DMS 273 (cell line): Measurements from ENCODE around the gene TFF3.

Experiments
- DNase-seq: peaks from one replicate; lab custom pipeline; 2025; ENCODE audit not compliant: unreplicated experiment; lab: John Stamatoyannopoulos, UW

TFF3 gene

GRCh38 chr21:42291751-42292562 lies 23.3 kb downstream of the TFF3 start:
- DNase-seq: no peak

DNA sequence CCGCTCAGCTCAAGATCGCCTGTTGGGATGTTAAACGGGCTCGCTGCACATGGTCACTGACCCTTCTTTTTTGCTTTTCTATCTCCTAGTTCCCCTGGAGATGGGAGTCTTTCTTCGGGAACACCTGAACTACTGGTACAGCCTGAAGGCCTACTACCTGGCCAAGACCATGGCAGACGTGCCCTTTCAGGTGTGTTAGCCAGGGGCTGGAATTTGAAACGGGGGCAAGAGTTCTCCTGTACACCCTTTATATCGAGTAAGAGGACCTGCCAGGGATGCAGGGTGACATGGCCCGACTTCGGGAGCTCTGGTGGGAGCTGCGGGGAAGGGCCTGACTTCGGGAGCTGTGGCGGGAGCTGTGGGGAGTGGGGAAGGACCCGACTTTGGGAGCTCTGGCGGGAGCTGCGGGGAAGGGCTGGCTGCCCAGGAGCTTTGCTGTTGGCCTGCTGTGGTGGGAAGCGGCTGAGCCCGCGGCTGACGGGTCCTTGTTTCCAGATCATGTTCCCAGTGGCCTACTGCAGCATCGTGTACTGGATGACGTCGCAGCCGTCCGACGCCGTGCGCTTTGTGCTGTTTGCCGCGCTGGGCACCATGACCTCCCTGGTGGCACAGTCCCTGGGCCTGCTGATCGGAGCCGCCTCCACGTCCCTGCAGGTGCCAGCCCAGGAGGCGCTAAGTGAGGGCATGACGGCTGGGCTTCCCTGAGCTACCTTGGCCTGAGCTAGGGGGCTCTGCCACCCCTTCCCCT lies 24.0 kb downstream of the TFF3 start:
- DNase-seq: no peak

- no peak for DNase-seq
Observed at GRCh38 chr21:42290505-42290904, 24.7 kb downstream of the TFF3 start.

GRCh38 chr21:42289926-42290325 lies 25.3 kb downstream of the TFF3 start:
- no peak for DNase-seq

- no peak for DNase-seq
Observed at GRCh38 chr21:42288962-42289361, 26.2 kb downstream of the TFF3 start.

DNA sequence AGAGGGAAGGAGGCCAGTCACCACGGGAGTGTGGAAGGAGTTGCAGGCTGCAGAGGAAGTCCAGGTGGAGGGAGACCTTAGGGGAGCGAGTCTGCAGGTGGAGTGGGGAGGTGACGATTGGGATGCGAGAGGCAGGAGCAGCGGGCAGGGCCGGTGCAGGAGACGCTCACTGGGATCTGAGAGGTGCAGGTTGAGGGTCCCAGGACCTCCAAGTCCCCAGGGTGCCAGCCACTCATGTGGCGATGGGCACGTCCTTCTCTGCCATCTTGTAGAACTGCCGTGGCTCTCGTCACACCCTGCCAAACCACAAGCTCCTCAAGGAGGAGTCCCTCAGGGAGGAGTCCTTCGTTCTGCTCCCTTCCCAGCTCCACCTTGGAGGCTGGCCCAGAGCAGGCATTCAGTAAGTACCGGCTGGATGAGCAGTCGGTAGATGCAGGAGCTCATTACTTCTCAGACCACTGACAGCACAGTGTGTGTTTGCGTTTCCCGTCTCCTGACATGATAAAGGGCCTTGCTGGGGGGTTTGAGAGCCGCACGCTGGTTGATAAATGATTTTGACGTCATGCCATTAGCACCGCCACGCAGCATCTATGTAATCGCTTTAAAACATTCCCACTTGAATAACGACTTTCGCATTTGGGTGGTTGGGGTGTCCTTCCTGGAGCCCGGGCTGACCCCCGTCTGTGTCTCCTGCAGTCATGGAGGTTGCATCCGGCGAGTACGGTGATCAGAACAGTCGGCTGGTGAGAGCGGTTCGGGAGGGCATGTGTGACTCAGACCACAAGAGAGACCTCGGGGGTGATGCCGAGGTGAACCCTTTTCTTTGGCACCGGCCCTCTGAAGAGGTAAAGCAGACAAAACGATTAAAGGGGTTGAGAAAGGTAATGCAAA lies 27.8 kb downstream of the TFF3 start:
- DNase-seq: no peak

GRCh38 chr21:42286416-42286815 lies 28.8 kb downstream of the TFF3 start:
- DNase-seq: no peak

- DNase-seq: no peak
Observed at GRCh38 chr21:42285569-42286245, 29.5 kb downstream of the TFF3 start.

- no peak for DNase-seq
Observed at GRCh38 chr21:42282715-42283114, 32.5 kb downstream of the TFF3 start.

DNA sequence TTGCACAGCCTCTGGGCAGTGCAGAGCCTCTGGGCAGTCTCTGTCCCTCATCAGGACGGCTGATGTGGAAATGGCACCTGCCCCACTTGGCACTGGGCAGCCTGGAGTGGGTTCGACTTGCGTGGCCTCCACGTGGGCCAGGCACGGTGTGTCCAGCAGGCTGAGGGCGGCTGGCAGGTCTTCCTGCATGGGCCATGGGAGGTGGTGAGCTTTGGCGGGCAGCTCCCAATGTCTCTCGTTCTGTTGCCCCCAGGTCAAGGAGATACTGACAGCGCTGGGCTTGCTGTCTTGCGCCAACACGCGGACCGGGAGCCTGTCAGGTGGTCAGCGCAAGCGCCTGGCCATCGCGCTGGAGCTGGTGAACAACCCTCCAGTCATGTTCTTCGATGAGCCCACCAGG lies 33.2 kb downstream of the TFF3 start:
- no peak for DNase-seq

GRCh38 chr21:42281181-42281680 lies 34.0 kb downstream of the TFF3 start:
- DNase-seq: no peak

DNA sequence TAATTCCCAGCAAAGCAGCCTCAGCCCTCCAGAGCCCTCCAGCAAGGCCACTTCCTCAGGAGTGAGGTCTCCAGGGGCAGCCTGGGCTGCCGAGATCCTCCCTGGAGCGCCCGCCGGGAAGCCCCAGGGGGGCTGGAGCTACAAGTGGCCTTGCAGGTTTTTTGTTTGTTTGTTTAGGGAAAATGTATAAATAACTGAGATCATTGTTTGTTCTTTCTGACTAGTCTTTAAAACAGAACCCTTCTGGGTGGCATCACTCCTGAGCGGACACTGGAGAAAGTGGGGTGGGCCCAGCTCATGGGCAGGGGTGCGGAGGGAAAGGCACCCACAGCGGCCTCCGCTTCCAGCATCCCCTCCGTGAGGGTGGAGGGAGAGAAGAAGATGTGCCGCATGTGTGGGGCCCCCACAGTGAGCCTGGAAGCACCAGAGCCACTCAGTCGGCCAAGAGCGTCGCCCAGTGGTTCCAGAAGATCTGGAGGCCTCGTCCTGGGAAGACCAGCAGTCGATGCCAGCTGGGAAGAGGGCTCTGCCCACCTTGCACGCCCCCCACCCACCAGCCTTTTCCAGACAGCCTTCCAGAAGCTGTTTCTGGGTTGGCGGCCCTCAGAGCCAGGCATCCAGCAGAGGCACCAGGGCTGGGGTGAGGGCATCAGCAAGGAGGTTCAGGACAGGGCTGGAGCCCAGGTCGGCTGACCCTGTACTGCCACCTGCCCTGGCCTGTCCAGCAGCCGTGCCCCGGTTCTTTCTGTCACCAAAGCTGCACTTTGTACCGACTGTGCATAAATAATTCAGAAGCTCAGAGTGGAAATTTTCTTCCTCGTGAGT lies 34.6 kb downstream of the TFF3 start:
- DNase-seq: no peak

DNA sequence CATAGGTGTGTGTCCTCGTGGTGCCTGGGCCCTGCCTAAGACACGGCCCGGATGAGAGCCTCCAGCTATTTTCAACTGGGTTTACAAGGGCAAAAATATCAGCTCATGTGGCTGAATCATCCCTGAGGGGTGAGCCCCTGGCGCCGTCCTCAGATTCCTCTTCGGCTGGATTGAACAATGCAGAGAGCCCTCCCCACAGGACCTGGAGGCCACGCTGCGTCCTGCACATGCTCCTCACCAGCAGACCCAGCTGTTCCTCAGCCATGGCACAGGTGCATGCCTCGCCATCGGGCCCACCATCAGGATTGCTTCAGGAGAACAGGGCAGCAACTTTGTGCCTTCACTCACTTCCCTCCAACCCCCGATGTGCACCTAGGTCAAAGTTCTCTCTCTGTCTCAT lies 35.3 kb downstream of the TFF3 start:
- DNase-seq: no peak

- DNase-seq: no peak
Observed at GRCh38 chr21:42279341-42279871, 35.8 kb downstream of the TFF3 start.

GRCh38 chr21:42278451-42279149 lies 36.6 kb downstream of the TFF3 start:
- DNase-seq: no peak

- DNase-seq: no peak
Observed at GRCh38 chr21:42277593-42277992, 37.6 kb downstream of the TFF3 start.

- DNase-seq: no peak
Observed at GRCh38 chr21:42276526-42277154, 38.6 kb downstream of the TFF3 start.

DNA sequence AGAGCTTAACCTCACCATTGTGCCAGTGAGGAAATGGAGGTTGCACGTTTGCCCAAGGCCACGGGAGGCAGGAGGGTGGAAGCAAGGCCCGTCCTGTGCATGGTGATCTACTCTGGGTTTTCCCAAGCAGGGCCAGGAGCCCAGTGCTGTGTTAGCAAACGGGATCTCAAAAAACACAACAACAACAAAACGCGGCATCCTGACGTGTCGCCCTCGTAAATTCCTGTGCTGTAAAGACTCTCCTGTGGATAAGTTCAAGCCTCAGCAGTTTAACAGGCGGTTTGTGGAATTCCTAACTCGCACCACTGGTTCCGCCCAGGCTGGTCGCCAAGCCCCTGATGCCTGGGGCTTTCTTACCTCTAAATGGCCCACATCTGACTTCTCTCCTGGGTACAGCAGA lies 39.1 kb downstream of the TFF3 start:
- no peak for DNase-seq
